Body of pancreas (tissue), 4 donors: ENCODE measurements around the gene CHST13.

ENCODE experiments used
- POLR2A ChIP-seq, 3 donors: fragments of 450-650 bp; IDR thresholded peaks; one replicate each; pipeline ENCODE4 v1.6.1; 2016; ENCODE audit warnings: antibody characterized with exemption in 3 of 3, mild to moderate bottlenecking in 2 of 3
- TF ChIP-seq, protein P1 (sequence below), 7 experiments: fragments of 450-650 bp in 4 of 7; fragments of 200-600 bp in 3 of 7; sonication (generic) in 3 of 7; IDR thresholded peaks; one replicate each; pipeline ENCODE4 v1.5.1; 2016 to 2019; ENCODE audit warnings: antibody characterized with exemption in 7 of 7

DNA sequence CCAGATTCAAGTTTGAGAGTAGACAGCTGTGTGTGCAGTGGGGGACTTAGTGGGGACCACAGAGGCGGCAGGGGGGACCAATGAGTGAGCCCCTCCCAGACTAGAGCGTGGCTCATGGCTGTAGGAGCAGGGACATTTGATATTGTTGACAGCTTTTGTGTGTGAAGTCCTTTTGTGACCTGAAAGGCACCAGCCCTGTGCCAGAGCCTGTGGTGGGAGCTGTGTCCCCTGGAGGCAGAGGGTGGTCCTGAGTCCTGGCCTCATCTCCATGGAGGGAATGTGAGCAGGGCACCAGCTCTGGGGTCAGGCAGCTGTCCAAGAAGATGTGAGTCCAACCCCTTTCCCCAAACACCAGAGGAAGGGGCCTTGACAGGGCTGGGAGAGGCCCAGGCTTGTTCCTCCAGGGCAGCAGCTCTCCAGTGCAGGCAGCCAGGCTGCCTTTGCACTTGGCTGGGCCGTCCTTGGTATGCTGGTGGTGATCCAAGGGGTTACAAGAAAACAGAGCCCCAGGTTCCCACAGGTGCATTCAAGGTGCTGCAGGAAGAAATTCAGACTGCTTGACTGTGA is 44.9 kb downstream of the CHST13 start:
- TF ChIP-seq, protein P1, sequence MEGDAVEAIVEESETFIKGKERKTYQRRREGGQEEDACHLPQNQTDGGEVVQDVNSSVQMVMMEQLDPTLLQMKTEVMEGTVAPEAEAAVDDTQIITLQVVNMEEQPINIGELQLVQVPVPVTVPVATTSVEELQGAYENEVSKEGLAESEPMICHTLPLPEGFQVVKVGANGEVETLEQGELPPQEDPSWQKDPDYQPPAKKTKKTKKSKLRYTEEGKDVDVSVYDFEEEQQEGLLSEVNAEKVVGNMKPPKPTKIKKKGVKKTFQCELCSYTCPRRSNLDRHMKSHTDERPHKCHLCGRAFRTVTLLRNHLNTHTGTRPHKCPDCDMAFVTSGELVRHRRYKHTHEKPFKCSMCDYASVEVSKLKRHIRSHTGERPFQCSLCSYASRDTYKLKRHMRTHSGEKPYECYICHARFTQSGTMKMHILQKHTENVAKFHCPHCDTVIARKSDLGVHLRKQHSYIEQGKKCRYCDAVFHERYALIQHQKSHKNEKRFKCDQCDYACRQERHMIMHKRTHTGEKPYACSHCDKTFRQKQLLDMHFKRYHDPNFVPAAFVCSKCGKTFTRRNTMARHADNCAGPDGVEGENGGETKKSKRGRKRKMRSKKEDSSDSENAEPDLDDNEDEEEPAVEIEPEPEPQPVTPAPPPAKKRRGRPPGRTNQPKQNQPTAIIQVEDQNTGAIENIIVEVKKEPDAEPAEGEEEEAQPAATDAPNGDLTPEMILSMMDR (IDR thresholded peaks at IDR 0.05): no peak
- TF ChIP-seq POLR2A (IDR thresholded peaks at IDR 0.05): no peak
